ENCODE data around the gene CAPN15.

The CAPN15 gene

GRCh38 chr16:540645-541340, 13.3 kb downstream of the CAPN15 start:
- ATAC-seq, result no peak
- TF ChIP-seq ZNF8 (CRISPR knock-in tag; IDR thresholded peaks at IDR 0.05), result no peak
- TF ChIP-seq, protein P1, sequence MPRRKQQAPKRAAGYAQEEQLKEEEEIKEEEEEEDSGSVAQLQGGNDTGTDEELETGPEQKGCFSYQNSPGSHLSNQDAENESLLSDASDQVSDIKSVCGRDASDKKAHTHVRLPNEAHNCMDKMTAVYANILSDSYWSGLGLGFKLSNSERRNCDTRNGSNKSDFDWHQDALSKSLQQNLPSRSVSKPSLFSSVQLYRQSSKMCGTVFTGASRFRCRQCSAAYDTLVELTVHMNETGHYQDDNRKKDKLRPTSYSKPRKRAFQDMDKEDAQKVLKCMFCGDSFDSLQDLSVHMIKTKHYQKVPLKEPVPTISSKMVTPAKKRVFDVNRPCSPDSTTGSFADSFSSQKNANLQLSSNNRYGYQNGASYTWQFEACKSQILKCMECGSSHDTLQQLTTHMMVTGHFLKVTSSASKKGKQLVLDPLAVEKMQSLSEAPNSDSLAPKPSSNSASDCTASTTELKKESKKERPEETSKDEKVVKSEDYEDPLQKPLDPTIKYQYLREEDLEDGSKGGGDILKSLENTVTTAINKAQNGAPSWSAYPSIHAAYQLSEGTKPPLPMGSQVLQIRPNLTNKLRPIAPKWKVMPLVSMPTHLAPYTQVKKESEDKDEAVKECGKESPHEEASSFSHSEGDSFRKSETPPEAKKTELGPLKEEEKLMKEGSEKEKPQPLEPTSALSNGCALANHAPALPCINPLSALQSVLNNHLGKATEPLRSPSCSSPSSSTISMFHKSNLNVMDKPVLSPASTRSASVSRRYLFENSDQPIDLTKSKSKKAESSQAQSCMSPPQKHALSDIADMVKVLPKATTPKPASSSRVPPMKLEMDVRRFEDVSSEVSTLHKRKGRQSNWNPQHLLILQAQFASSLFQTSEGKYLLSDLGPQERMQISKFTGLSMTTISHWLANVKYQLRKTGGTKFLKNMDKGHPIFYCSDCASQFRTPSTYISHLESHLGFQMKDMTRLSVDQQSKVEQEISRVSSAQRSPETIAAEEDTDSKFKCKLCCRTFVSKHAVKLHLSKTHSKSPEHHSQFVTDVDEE (CRISPR knock-in tag; IDR thresholded peaks at IDR 0.05), result no peak
- TF ChIP-seq OSR1 (CRISPR knock-in tag; IDR thresholded peaks at IDR 0.05), result no peak
- no peak for TF ChIP-seq ZC3H10 (CRISPR knock-in tag; IDR thresholded peaks at IDR 0.05)
- no peak for TF ChIP-seq ZFP3 (CRISPR knock-in tag; IDR thresholded peaks at IDR 0.05)
- no peak for TF ChIP-seq ESRRG (CRISPR knock-in tag; IDR thresholded peaks at IDR 0.05)
- no peak for TF ChIP-seq CSRNP3 (CRISPR knock-in tag; IDR thresholded peaks at IDR 0.05)
- TF ChIP-seq CSDC2 (CRISPR knock-in tag; IDR thresholded peaks at IDR 0.05), result no peak
- no peak for TF ChIP-seq SNAI2 (CRISPR knock-in tag; IDR thresholded peaks at IDR 0.05)
- no peak for TF ChIP-seq PATZ1 (CRISPR knock-in tag; IDR thresholded peaks at IDR 0.05; ENCODE audit: borderline replicate concordance)
- TF ChIP-seq TCF4 (CRISPR knock-in tag; IDR thresholded peaks at IDR 0.05; ENCODE audit: borderline replicate concordance), result no peak
- no peak for TF ChIP-seq ZNF70 (CRISPR knock-in tag; IDR thresholded peaks at IDR 0.05)
- TF ChIP-seq TOX (CRISPR knock-in tag; IDR thresholded peaks at IDR 0.05; ENCODE audit: borderline replicate concordance), result no peak
- TF ChIP-seq PPARA (CRISPR knock-in tag; IDR thresholded peaks at IDR 0.05; ENCODE audit: borderline replicate concordance), result no peak
- no peak for TF ChIP-seq ARNTL (CRISPR knock-in tag; IDR thresholded peaks at IDR 0.05; ENCODE audit: borderline replicate concordance, low read depth)
- TF ChIP-seq RARB (CRISPR knock-in tag; IDR thresholded peaks at IDR 0.05), result no peak

GRCh38 chr16:543301-544164, 16.0 kb downstream of the CAPN15 start:
- TF ChIP-seq, protein P2, sequence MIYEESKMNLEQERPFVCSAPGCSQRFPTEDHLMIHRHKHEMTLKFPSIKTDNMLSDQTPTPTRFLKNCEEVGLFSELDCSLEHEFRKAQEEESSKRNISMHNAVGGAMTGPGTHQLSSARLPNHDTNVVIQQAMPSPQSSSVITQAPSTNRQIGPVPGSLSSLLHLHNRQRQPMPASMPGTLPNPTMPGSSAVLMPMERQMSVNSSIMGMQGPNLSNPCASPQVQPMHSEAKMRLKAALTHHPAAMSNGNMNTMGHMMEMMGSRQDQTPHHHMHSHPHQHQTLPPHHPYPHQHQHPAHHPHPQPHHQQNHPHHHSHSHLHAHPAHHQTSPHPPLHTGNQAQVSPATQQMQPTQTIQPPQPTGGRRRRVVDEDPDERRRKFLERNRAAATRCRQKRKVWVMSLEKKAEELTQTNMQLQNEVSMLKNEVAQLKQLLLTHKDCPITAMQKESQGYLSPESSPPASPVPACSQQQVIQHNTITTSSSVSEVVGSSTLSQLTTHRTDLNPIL (CRISPR knock-in tag; IDR thresholded peaks at IDR 0.05; ENCODE audit: low read depth), result no peak
- no peak for TF ChIP-seq ZFP3 (CRISPR knock-in tag; IDR thresholded peaks at IDR 0.05)
- no peak for TF ChIP-seq ISL1 (CRISPR knock-in tag; IDR thresholded peaks at IDR 0.05)
- no peak for TF ChIP-seq ZFP30 (CRISPR knock-in tag; IDR thresholded peaks at IDR 0.05)
- TF ChIP-seq, protein P1 (CRISPR knock-in tag; IDR thresholded peaks at IDR 0.05), result no peak
- no peak for TF ChIP-seq OSR1 (CRISPR knock-in tag; IDR thresholded peaks at IDR 0.05)
- TF ChIP-seq PATZ1 (CRISPR knock-in tag; IDR thresholded peaks at IDR 0.05; ENCODE audit: borderline replicate concordance), result no peak
- TF ChIP-seq ZNF565 (CRISPR knock-in tag; conservative IDR thresholded peaks at IDR 0.05; ENCODE audit: low read depth), result no peak
- TF ChIP-seq SNAI2 (CRISPR knock-in tag; IDR thresholded peaks at IDR 0.05), result no peak
- TF ChIP-seq CSDC2 (CRISPR knock-in tag; IDR thresholded peaks at IDR 0.05), result no peak
- TF ChIP-seq BACH2 (CRISPR knock-in tag; IDR thresholded peaks at IDR 0.05; ENCODE audit: borderline replicate concordance), result no peak
- TF ChIP-seq GLIS3 (CRISPR knock-in tag; IDR thresholded peaks at IDR 0.05), result no peak
- no peak for TF ChIP-seq TOX (CRISPR knock-in tag; IDR thresholded peaks at IDR 0.05; ENCODE audit: borderline replicate concordance)
- TF ChIP-seq ZNF70 (CRISPR knock-in tag; IDR thresholded peaks at IDR 0.05), result no peak
- TF ChIP-seq TCF4 (CRISPR knock-in tag; IDR thresholded peaks at IDR 0.05; ENCODE audit: borderline replicate concordance), result no peak
- no peak for TF ChIP-seq RARB (CRISPR knock-in tag; IDR thresholded peaks at IDR 0.05)
- TF ChIP-seq, protein P3, sequence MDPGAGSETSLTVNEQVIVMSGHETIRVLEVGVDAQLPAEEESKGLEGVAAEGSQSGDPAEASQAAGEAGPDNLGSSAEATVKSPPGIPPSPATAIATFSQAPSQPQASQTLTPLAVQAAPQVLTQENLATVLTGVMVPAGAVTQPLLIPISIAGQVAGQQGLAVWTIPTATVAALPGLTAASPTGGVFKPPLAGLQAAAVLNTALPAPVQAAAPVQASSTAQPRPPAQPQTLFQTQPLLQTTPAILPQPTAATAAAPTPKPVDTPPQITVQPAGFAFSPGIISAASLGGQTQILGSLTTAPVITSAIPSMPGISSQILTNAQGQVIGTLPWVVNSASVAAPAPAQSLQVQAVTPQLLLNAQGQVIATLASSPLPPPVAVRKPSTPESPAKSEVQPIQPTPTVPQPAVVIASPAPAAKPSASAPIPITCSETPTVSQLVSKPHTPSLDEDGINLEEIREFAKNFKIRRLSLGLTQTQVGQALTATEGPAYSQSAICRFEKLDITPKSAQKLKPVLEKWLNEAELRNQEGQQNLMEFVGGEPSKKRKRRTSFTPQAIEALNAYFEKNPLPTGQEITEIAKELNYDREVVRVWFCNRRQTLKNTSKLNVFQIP (CRISPR knock-in tag; IDR thresholded peaks at IDR 0.05; ENCODE audit: borderline replicate concordance, low read depth), result no peak
- TF ChIP-seq ZNF8 (CRISPR knock-in tag; IDR thresholded peaks at IDR 0.05), result no peak
- no peak for ATAC-seq
